ENCODE results near the gene NRG2. TPM values are rescaled to one million over a fixed set of nuclear protein-coding genes. Genes with fewer than 3 reads are reported as not detected.

Gene NRG2
- total and polyA plus RNA-seq, 8 donors = 1.2 to 5.2 (median 3.0) TPM

DNA sequence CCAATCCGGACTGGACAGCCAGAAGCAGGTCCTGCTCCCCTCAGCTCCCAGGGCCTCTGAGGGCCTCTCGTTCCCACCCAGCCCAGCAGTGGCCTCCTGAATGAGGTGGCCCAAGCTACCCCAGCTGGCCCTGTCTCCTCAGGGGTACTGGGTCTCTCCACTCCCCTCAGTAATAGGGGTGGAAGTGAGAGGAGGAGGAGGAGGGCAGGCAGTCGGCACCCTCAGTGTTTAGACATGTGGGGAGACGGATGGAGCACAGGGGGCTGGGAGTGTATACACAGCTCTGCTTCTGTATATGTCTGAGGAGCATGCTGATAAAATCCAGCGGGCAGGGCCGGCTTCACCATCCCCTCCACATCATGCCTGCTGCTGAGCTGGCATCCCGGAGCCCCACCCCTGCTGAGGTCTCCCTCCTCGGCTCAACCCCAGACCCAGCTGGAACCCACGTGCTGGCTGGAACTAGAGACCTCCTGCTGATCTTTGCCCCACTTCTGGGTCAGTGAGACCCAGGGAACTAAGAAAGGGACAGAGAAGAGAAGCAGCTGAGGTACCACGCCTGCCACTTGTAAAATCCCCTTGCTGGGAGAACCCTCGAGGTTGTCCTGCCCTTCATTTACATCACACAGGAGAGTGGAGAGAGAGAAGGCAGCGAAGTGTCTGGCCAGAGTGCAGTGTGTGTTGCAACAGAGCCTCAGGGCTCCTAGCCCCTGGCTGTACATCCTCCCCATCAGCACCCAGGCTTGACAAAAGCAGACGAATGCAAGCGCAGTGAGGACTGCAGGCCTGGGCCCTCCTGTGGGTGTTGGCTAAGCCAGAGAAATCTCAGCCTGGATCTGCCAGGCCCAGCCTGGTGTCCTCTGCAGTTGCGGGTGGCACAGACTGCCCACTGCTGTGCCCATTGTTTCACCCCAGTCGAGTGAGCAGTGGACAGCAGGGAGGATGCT, 170.0 kb downstream of the NRG2 start:
- WGBS, 2 donors = 85 to 87% methylated on average over 16 of the region's 16 CpGs
- no peaks in the 10 kb centered on the region for H3K36me3 ChIP-seq
- no peaks in the 10 kb centered on the region for H3K4me1 ChIP-seq
- H3K27ac ChIP-seq = no peak overlapping the region
- ATAC-seq = no peak
- intact Hi-C loops (cut with DNase I) = no loop called here
- no peaks in the 10 kb centered on the region for H3K27me3 ChIP-seq
- no peak overlapping the region for H3K4me3 ChIP-seq
- H3K9me3 ChIP-seq = no peaks in the 10 kb centered on the region
- DNase-seq = no peak
- TF ChIP-seq, protein P1, sequence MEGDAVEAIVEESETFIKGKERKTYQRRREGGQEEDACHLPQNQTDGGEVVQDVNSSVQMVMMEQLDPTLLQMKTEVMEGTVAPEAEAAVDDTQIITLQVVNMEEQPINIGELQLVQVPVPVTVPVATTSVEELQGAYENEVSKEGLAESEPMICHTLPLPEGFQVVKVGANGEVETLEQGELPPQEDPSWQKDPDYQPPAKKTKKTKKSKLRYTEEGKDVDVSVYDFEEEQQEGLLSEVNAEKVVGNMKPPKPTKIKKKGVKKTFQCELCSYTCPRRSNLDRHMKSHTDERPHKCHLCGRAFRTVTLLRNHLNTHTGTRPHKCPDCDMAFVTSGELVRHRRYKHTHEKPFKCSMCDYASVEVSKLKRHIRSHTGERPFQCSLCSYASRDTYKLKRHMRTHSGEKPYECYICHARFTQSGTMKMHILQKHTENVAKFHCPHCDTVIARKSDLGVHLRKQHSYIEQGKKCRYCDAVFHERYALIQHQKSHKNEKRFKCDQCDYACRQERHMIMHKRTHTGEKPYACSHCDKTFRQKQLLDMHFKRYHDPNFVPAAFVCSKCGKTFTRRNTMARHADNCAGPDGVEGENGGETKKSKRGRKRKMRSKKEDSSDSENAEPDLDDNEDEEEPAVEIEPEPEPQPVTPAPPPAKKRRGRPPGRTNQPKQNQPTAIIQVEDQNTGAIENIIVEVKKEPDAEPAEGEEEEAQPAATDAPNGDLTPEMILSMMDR (IDR thresholded peaks at IDR 0.05) = no peak
- no peak for FAIRE-seq

DNA sequence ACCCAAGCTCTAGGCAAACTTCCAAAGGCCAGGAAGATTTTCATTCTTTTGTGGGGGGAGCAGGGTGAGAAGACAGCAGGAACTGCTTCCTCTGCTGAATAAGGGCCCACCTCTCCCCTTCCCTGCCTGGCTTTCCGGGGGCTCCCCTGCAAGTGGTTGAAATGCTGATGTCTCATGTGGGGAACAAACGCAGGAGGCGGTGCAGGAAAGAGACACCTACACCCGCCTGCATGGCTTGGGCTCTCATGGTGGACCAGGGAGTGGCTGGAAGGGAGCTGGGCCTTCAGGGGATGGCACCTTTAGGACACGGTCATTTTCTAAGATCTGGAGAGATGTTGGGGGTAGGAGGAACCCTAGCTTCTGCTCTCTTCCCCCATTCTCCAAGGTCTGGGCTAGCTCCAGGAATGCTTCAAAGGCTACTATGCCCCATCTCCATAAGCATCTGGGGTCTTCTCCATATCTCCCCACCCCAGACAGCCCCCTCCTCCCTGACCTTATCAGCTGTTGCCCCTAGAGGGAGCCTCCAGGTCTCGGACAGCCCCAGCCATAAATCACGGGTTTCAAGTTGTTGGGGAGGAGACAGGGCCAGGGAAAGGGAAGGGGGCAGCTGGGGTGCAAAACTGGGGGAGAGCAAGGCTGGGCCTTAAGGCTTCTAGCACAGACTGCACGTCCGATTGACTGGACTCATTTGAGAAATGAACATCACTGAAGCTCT, 170.9 kb downstream of the NRG2 start:
- ATAC-seq (no peak), FAIRE-seq (no peak), DNase-seq (no peak)
- H3K27me3 ChIP-seq = no peaks in the 10 kb centered on the region
- H3K4me1 ChIP-seq = no peaks in the 10 kb centered on the region
- H3K36me3 ChIP-seq = no peaks in the 10 kb centered on the region
- intact Hi-C loops (cut with DNase I) = no loop called here
- WGBS, 2 donors = 88 to 89% methylated on average over 9 of the region's 9 CpGs
- H3K27ac ChIP-seq = no peak overlapping the region
- TF ChIP-seq, protein P1 (IDR thresholded peaks at IDR 0.05) = no peak
- H3K4me3 ChIP-seq = no peak overlapping the region
- H3K9me3 ChIP-seq = no peaks in the 10 kb centered on the region

DNA sequence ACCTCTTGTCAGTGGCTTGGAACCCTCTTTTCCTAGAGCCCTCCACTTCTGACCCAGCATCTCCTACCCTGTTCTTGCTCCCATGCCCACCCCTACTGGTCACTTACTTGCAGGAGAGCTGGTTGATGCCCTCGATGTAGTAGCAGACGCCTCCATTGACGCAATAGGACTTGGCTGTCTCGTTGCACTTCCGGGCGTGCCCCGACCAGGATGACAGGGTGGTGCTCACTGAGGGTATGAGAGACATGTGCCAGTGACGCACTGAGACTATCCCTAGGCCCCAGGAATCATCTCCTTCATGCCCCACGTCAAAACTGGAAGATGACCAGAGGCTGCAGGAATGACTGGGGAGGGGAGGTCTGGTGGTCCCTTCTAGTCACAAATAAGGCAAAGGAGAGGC, 171.5 kb downstream of the NRG2 start:
- WGBS, 2 donors = 89% methylated on average over 9 of the region's 9 CpGs
- Histone ChIP-seq H3K27me3 (no peaks in the 10 kb centered on the region), H3K4me1 (no peaks in the 10 kb centered on the region), H3K36me3 (no peaks in the 10 kb centered on the region), H3K4me3 (no peak overlapping the region), H3K9me3 (no peaks in the 10 kb centered on the region), H3K27ac (no peak overlapping the region)
- DNase-seq = no peak
- FAIRE-seq = no peak
- intact Hi-C loops (cut with DNase I) = no loop called here
- ATAC-seq = no peak
- TF ChIP-seq, protein P1 (IDR thresholded peaks at IDR 0.05) = no peak

DNA sequence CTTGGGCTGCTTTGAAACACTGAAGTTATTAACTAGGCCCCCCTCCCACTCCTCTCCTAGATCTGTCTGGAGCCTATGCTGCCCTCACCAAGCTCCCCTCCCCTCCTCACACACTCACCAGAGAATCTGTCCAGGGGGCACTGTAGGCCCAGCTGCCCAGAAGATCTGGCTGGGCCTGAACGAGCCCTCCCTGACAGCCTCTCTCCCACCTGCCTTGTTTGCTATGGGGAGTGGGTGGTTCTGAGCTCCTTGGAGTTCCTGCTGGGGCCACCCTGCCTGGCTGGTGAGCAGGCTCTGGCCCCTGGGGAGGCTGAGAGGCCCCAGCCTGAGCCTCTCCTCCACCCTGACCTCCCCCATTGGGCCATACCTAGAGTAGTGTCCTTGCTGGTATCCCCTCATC, 172.4 kb downstream of the NRG2 start:
- no peak for ATAC-seq
- no peaks in the 10 kb centered on the region for H3K36me3 ChIP-seq
- intact Hi-C loops (cut with DNase I) = no loop called here
- FAIRE-seq = no peak
- H3K27ac ChIP-seq = no peak overlapping the region
- no peak overlapping the region for H3K4me3 ChIP-seq
- no peak for DNase-seq
- WGBS, 2 donors = 97 to 100% methylated on average over 1 of the region's 1 CpG
- H3K9me3 ChIP-seq = no peaks in the 10 kb centered on the region
- TF ChIP-seq, protein P1 (IDR thresholded peaks at IDR 0.05) = no peak
- H3K27me3 ChIP-seq = no peaks in the 10 kb centered on the region
- no peaks in the 10 kb centered on the region for H3K4me1 ChIP-seq

Data from pancreas (tissue), 10 donors.